Nephron progenitor cell (in vitro differentiated cells): ENCODE measurements around the gene FYN.

Experiments used
- DNase-seq: peaks from one replicate; pipeline ENCODE4 v3.0.0; 2021
- H3K27ac Mint-ChIP-seq: 2 replicates; pipeline ENCODE4 v1.8.0; 2021; ENCODE audit warnings: mild to moderate bottlenecking, moderate library complexity, mixed read lengths
- H3K27me3 Mint-ChIP-seq: 2 replicates; pipeline ENCODE4 v1.8.0; 2021; ENCODE audit warnings: mild to moderate bottlenecking, low read depth, mixed read lengths; ENCODE audit not compliant: poor library complexity
- H3K36me3 Mint-ChIP-seq: 2 replicates; pipeline ENCODE4 v1.8.0; 2021; ENCODE audit warnings: low read depth, mixed read lengths
- H3K4me1 Mint-ChIP-seq: 2 replicates; pipeline ENCODE4 v1.8.0; 2021; ENCODE audit warnings: mixed read lengths
- H3K4me3 Mint-ChIP-seq: 2 replicates; pipeline ENCODE4 v1.8.0; 2021; ENCODE audit warnings: mild to moderate bottlenecking, moderate library complexity, mixed read lengths
- H3K9me3 Mint-ChIP-seq: 2 replicates; pipeline ENCODE4 v1.8.0; 2021; ENCODE audit warnings: mild to moderate bottlenecking, moderate library complexity, mixed read lengths
- CTCF ChIP-seq: fragments of 200-600 bp; sonication (generic); IDR thresholded peaks from 2 replicates; pipeline ENCODE4 v1.5.0; 2021; ENCODE audit warnings: antibody characterized with exemption

FYN gene

DNA sequence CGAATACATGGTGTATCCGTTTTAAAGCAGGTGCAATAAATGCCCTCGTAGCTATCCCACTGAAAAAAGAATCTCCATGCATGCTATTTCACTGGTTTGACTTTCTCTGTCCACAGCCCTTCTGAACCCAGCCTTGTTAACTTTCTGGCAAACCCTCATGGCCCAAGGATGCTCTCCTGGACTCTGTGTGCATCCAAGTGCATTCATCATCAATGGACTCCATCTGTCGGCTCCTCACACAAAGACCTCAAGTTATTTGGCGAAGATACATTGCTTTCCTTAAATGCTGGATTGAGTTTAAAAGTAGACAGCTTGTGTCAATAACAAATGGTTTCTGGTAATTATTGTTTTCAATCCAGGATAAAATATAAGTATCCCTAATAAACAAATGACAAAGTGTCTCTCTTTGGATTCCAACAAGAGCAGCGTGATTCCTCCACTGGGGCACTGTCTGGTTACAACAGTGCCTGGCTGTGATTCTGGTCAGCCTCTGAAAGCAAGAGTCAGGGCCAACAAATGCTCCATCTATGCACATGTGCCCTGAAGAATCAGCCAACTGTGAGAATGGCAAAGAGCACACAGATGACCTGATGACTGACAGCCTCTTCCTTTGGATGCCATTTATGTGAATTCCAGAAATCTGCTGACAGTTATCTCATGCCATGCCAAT lies 55.7 kb downstream of the FYN start:
- no peaks in the 10 kb centered on the region for H3K27me3 Mint-ChIP-seq
- peaks cover 21% of the 10 kb centered on the region for H3K9me3 Mint-ChIP-seq
- no peak for DNase-seq
- peak overlapping the region; percentile 48 for H3K27ac Mint-ChIP-seq
- peaks cover 48% of the 10 kb centered on the region for H3K36me3 Mint-ChIP-seq
- no peak for TF ChIP-seq CTCF
- H3K4me3 Mint-ChIP-seq, result no peak overlapping the region
- peaks cover 43% of the 10 kb centered on the region for H3K4me1 Mint-ChIP-seq

DNA sequence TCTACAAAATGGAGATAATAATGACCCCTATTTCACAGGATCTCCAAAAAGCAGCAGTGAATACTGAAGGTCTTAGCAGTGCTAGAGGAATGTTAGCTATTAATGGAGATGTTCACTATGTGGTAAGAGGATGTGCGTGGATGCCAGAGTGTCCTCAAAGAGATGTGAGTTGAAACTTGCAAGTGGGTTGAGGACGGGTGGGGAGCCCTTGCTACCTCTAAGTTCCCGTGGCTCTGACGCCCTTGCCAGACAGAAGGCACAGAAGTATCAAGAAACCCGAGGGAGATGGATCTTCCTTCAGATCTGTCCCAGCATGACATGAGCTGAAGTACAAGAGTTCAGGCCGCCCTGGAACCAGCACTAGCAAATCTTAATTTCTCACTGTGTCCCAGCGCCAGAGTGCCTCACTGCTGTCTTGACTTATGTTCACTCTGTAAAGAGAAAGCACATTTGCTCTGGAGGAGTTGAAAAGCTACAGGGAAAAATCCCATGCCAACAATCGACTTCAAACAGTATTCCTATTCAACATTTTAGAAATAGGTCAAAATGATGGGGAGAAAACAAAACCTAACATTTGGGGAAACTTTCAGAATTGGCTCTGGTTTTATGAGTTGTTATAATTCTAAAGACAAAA lies 59.5 kb downstream of the FYN start:
- H3K4me3 Mint-ChIP-seq, result no peak overlapping the region
- no peak for DNase-seq
- no peaks in the 10 kb centered on the region for H3K9me3 Mint-ChIP-seq
- H3K27me3 Mint-ChIP-seq, result no peaks in the 10 kb centered on the region
- peak overlapping the region; percentile 22 for H3K27ac Mint-ChIP-seq
- H3K36me3 Mint-ChIP-seq, result peaks cover 20% of the 10 kb centered on the region
- peaks cover 60% of the 10 kb centered on the region for H3K4me1 Mint-ChIP-seq
- TF ChIP-seq CTCF, result no peak

DNA sequence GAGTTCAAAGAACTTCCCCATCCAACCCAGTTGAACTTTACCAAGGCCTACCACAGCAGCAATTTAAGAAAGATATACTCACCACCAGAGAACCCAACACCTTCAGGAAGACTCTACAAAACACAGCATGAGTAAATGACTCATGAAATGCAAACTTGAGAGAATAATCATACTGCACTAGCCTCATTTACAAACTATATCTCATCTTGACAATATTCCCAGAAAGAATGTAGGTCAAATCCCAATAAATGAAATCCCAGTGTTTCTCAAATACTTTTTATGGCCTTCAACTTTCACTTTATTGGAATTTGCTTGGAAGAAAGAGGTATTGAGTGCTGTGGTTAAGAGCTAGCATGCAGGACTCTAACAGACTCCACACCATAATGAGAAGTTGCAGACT lies 60.0 kb downstream of the FYN start:
- TF ChIP-seq CTCF, result no peak
- Mint-ChIP-seq H3K9me3 (no peaks in the 10 kb centered on the region), H3K27me3 (no peaks in the 10 kb centered on the region), H3K36me3 (peaks cover 21% of the 10 kb centered on the region), H3K4me3 (no peak overlapping the region), H3K27ac (peak overlapping the region; percentile 34), H3K4me1 (peaks cover 59% of the 10 kb centered on the region)
- DNase-seq, result no peak

GRCh38 chr6:111812060-111813038 lies 60.9 kb downstream of the FYN start:
- H3K27ac Mint-ChIP-seq, result peak overlapping the region; percentile 37

More at GRCh38 chr6:111812060-111813038, 60.9 kb downstream of the FYN start:
- H3K9me3 Mint-ChIP-seq, result no peaks in the 10 kb centered on the region
- H3K27me3 Mint-ChIP-seq, result peaks cover under 1% of the 10 kb centered on the region
- H3K36me3 Mint-ChIP-seq, result peaks cover 21% of the 10 kb centered on the region
- peaks cover 58% of the 10 kb centered on the region for H3K4me1 Mint-ChIP-seq
- peak overlapping the region; percentile 1 for H3K4me3 Mint-ChIP-seq
- DNase-seq, result no peak
- TF ChIP-seq CTCF, result no peak
